Measurements from ENCODE around the gene LAMTOR5.
A peak's percentile ranks its signal among the peaks of the same experiment; 100 is the strongest.

DNA sequence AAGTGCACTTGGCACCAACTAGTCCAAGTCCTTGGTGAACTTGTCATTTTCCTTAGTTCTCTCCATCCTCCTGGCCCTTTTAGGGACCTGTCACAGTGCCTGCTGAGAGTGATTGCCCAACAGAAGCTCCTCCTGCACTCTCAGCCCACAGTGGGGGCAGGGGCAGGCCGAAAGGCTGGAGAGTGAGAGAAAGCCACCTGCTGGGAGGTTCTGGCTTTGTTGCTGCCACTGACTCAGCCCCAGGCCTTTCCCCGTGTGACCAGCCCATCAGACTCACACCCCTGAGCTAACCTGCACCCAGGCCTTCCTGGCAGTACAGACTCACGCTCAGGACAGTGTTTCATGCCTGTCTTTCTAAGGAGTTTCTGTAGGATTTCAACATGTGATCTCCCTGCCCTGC, 26.3 kb upstream of the LAMTOR5 start:
- TF ChIP-seq TEAD4 (IDR thresholded peaks at IDR 0.05) (no peak), EP300 (IDR thresholded peaks at IDR 0.05; ENCODE audit: borderline replicate concordance) (peak; percentile 21; the same call in 1 of the 2 replicates), USF1 (IDR thresholded peaks at IDR 0.05) (no peak), YY1 (IDR thresholded peaks at IDR 0.05; ENCODE audit: low read depth) (no peak), NFIC (IDR thresholded peaks at IDR 0.05) (no peak), RAD21 (IDR thresholded peaks at IDR 0.05; ENCODE audit: low read depth) (peak; percentile 12; the same call in 1 of the 2 replicates), CEBPB (IDR thresholded peaks at IDR 0.05) (peak; percentile 96), CREB1 (IDR thresholded peaks at IDR 0.05; ENCODE audit: low read depth) (no peak), TAF1 (IDR thresholded peaks at IDR 0.05; ENCODE audit: low read depth) (no peak)
- TF ChIP-seq, protein P1, sequence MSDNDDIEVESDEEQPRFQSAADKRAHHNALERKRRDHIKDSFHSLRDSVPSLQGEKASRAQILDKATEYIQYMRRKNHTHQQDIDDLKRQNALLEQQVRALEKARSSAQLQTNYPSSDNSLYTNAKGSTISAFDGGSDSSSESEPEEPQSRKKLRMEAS (IDR thresholded peaks at IDR 0.05), result no peak; the same call in 1 of the 2 replicates
- TF ChIP-seq, protein P2, sequence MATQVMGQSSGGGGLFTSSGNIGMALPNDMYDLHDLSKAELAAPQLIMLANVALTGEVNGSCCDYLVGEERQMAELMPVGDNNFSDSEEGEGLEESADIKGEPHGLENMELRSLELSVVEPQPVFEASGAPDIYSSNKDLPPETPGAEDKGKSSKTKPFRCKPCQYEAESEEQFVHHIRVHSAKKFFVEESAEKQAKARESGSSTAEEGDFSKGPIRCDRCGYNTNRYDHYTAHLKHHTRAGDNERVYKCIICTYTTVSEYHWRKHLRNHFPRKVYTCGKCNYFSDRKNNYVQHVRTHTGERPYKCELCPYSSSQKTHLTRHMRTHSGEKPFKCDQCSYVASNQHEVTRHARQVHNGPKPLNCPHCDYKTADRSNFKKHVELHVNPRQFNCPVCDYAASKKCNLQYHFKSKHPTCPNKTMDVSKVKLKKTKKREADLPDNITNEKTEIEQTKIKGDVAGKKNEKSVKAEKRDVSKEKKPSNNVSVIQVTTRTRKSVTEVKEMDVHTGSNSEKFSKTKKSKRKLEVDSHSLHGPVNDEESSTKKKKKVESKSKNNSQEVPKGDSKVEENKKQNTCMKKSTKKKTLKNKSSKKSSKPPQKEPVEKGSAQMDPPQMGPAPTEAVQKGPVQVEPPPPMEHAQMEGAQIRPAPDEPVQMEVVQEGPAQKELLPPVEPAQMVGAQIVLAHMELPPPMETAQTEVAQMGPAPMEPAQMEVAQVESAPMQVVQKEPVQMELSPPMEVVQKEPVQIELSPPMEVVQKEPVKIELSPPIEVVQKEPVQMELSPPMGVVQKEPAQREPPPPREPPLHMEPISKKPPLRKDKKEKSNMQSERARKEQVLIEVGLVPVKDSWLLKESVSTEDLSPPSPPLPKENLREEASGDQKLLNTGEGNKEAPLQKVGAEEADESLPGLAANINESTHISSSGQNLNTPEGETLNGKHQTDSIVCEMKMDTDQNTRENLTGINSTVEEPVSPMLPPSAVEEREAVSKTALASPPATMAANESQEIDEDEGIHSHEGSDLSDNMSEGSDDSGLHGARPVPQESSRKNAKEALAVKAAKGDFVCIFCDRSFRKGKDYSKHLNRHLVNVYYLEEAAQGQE (IDR thresholded peaks at IDR 0.05; ENCODE audit: low read depth), result no peak

All from Ishikawa (cell line).